GM12878 (cell line): Measurements from ENCODE around the gene AGAP2. TPM values are rescaled to one million over a fixed set of nuclear protein-coding genes. Genes with fewer than 3 reads are reported as not detected.

Source experiments
- ATAC-seq: fragments of 200-7000 bp; cut with Tn5 transposase; 3 replicates; pipeline ENCODE4 v1.9.1; 2020; ENCODE audit warnings: mild to moderate bottlenecking, moderate library complexity
- BruUV-seq: library from RNA; stranded (reverse); fragments of 400-500 nt; replicated peaks from 2 replicates; lab custom pipeline; 2021; lab: Mats Ljungman, UMichigan
- CTCF ChIA-PET: fragments of 300-600 bp; sonication (Branson Sonifier 250); formaldehyde crosslinking; extraction: SDS; loops from one replicate; lab custom pipeline; 2021; ENCODE audit warnings: inconsistent platforms; lab: Yijun Ruan, JAX
- POLR2A ChIA-PET: fragments of 350-600 bp; formaldehyde crosslinking; extraction: SDS; loops from one replicate; lab custom pipeline; 2021; ENCODE audit warnings: inconsistent platforms; lab: Charles Lee
- RAD21 ChIA-PET: fragments of 300-600 bp; sonication (Branson Sonifier 250); formaldehyde crosslinking; loops from one replicate; lab custom pipeline; 2023; ENCODE audit warnings: antibody characterized with exemption; ENCODE audit not compliant: unreplicated experiment; lab: Charles Lee
- SMC1A ChIA-PET: fragments of 300-600 bp; sonication (Branson Sonifier 250); formaldehyde crosslinking; loops from one replicate; lab custom pipeline; 2023; ENCODE audit not compliant: unreplicated experiment, uncharacterized antibody; lab: Charles Lee
- DNase-seq: peaks from one replicate; pipeline ENCODE4 v3.0.0-alpha.2; 2011; ENCODE audit warnings: low read depth, low spot score
- FAIRE-seq: peaks from 3 replicates; lab custom pipeline; 2011; peaks lifted over from hg19 to GRCh38; lab: Jason Lieb, UNC
- H2AFZ ChIP-seq: 2 replicates; pipeline ENCODE4 v1.6.0; 2011; ENCODE audit warnings: low read depth, low read length, control low read depth; ENCODE audit not compliant: control insufficient read depth
- H3K27ac ChIP-seq: 2 replicates; pipeline ENCODE4 v1.5.1; 2011; ENCODE audit warnings: control low read depth; ENCODE audit not compliant: control insufficient read depth, insufficient read depth
- H3K27me3 ChIP-seq, 2 experiments: replicated peaks in 1 of 2; 2 replicates each; pipeline versions ENCODE4 v1.6.0 to v1.6.1; 2011; ENCODE audit warnings: low read length in 1 of 2; ENCODE audit not compliant: control insufficient read depth in 2 of 2, insufficient read depth in 2 of 2
- H3K36me3 ChIP-seq, 2 experiments: 2 replicates each; pipeline ENCODE4 v1.5.1; 2011; ENCODE audit warnings: low read length in 1 of 2; ENCODE audit not compliant: control insufficient read depth in 2 of 2, insufficient read depth in 2 of 2
- H3K4me1 ChIP-seq: 2 replicates; pipeline ENCODE4 v1.6.1; 2011; ENCODE audit warnings: mild to moderate bottlenecking, low read length, moderate library complexity, mixed read lengths; ENCODE audit not compliant: control insufficient read depth, insufficient read depth
- H3K4me2 ChIP-seq: 2 replicates; pipeline ENCODE4 v1.6.0; 2011; ENCODE audit warnings: control low read depth; ENCODE audit not compliant: control insufficient read depth, insufficient read depth
- H3K4me3 ChIP-seq: fragments of 200-600 bp; sonication (generic); 2 replicates; pipeline ENCODE4 v1.5.1; 2016
- H3K79me2 ChIP-seq: 2 replicates; pipeline ENCODE4 v1.6.0; 2011; ENCODE audit warnings: low read length; ENCODE audit not compliant: control insufficient read depth, insufficient read depth
- H3K9ac ChIP-seq: 2 replicates; pipeline ENCODE4 v1.8.0; 2011; ENCODE audit warnings: low read length, control low read depth, mixed read lengths; ENCODE audit not compliant: control insufficient read depth, insufficient read depth
- H3K9me3 ChIP-seq: replicated peaks from 3 replicates; pipeline ENCODE4 v1.5.1; 2011; ENCODE audit warnings: mild to moderate bottlenecking, low read length; ENCODE audit not compliant: control insufficient read depth, insufficient read depth
- H4K20me1 ChIP-seq: 2 replicates; pipeline ENCODE4 v1.6.0; 2011; ENCODE audit not compliant: control insufficient read depth, insufficient read depth
- REST ChIP-seq: IDR thresholded peaks from 2 replicates; pipeline ENCODE4 v1.6.1; 2012; ENCODE audit warnings: mild to moderate bottlenecking, low read depth, low read length
- RFX5 ChIP-seq: IDR thresholded peaks from 2 replicates; pipeline ENCODE4 v1.6.1; 2011; ENCODE audit warnings: low read depth, low read length, improper control_type of control experiment
- ZNF622 ChIP-seq: fragments of 450-650 bp; IDR thresholded peaks from 2 replicates; pipeline ENCODE4 v1.6.1; 2017; ENCODE audit warnings: mild to moderate bottlenecking, inconsistent platforms
- WGBS: methylation state at CpG from one replicate; pipeline ENCODE4 v1.1.6; 2016; ENCODE audit warnings: low lambda C conversion rate; ENCODE audit not compliant: insufficient replicate concordance, insufficient coverage; ENCODE audit errors: missing lambda C conversion rate; 5-methylcytosine and 5-hydroxymethylcytosine counted together
- in situ Hi-C: fragments of 300-500 bp; cut with MboI; formaldehyde crosslinking; loops from 9 replicates; pipeline ENCODE4 v1.14.3; 2018; ENCODE audit warnings: mixed read lengths
- intact Hi-C: fragments of 100-400 bp; cut with micrococcal nuclease; formaldehyde crosslinking; loops from one replicate; pipeline ENCODE4 v1.14.2; 2022; ENCODE audit not compliant: unreplicated experiment
- polyA plus RNA-seq, 11 experiments: library from polyadenylated mRNA; depleted of rRNA in 4 of 11; unstranded in 6 of 11; stranded (reverse) in 5 of 11; fragments of >200 nt; fragmentation: Nextera tagmentation in 4 of 11; fragmentation: Illumina TruSeq in 1 of 11; extraction: Ambion mirVana in 4 of 11; extraction: Trizol in 1 of 11; gene quantifications; 1 replicate in 1 of 11; 2 replicates in 10 of 11; pipeline versions ENCODE4 v1.2.1 to v1.2.3, GENCODE V29; 2011 to 2016; ENCODE audit warnings: inconsistent platforms in 2 of 11, missing spikeins in 2 of 11, low read depth in 1 of 11
- total RNA-seq, 4 experiments: library from RNA; depleted of rRNA in 3 of 4; stranded (reverse); fragments of >200 nt in 3 of 4; fragmentation: Illumina TruSeq in 1 of 4; extraction: Trizol in 1 of 4; gene quantifications; 2 replicates each; pipeline versions ENCODE4 v1.2.1 to v1.2.3, GENCODE V29; 2013 to 2021

Gene AGAP2
- total and polyA plus RNA-seq, 10 of the 15 experiments (the other 5 are each of a cell fraction or from before 2014, with no cell fraction given) = 0.29 to 19.8 (median 11.0) TPM

GRCh38 chr12:57760347-57760982 lies 21.9 kb upstream of the AGAP2 start:
- H3K36me3 ChIP-seq = peaks cover 0 to 3% of the 10 kb centered on the region in 2 experiments; a peak in 2 of 4 replicates
- no peak overlapping the region for H3K9ac ChIP-seq
- H3K27me3 ChIP-seq = peaks cover 4 to 12% of the 10 kb centered on the region in 2 experiments; a peak in 2 of 4 replicates
- BruUV-seq = no TSS peak
- peak; percentile 87 for TF ChIP-seq REST
- TF ChIP-seq RFX5 = no peak
- no peak for TF ChIP-seq ZNF622
- H3K4me2 ChIP-seq = no peak overlapping the region
- no peaks in the 10 kb centered on the region; the same call in 2 of the 3 replicates for H3K9me3 ChIP-seq
- no peak overlapping the region for H3K27ac ChIP-seq
- H3K4me3 ChIP-seq = no peak overlapping the region
- H4K20me1 ChIP-seq = no peaks in the 10 kb centered on the region; the same call in 1 of the 2 replicates
- DNase-seq (no peak), FAIRE-seq (no peak), ATAC-seq (no peak)
- ChIA-PET POLR2A (no interaction called here), CTCF (interaction anchor here (0.5 to 2.0 kb wide), 5 partner anchors 12 to 173 kb away, joined by 3 to 9 read pairs (median 5); partner anchors contain the start of genes AVIL, EEF1AKMT3 and METTL1), RAD21 (interaction anchor here (1.5 kb wide), 1 partner anchor 177 kb away, joined by 4 read pairs; no protein-coding TSS in a partner anchor), SMC1A (interaction anchor here (1.0 kb wide), 1 partner anchor 13 kb away, joined by 3 read pairs; no protein-coding TSS in a partner anchor)
- H2AFZ ChIP-seq = no peak overlapping the region
- intact Hi-C loops (no loop called here), in situ Hi-C loops (no loop called here)
- H3K4me1 ChIP-seq = peaks cover 17% of the 10 kb centered on the region; the same call in 1 of the 2 replicates
- no peaks in the 10 kb centered on the region for H3K79me2 ChIP-seq
- WGBS = 85% methylated on average over 3 of the region's 3 CpGs
